Measurements from ENCODE around the gene LFNG. TPM values are rescaled to one million over a fixed set of nuclear protein-coding genes. Genes with fewer than 3 reads are reported as not detected.

Gene LFNG
- total and polyA plus RNA-seq, 12 donors: 2.4 to 11.8 (median 9.0) TPM

DNA sequence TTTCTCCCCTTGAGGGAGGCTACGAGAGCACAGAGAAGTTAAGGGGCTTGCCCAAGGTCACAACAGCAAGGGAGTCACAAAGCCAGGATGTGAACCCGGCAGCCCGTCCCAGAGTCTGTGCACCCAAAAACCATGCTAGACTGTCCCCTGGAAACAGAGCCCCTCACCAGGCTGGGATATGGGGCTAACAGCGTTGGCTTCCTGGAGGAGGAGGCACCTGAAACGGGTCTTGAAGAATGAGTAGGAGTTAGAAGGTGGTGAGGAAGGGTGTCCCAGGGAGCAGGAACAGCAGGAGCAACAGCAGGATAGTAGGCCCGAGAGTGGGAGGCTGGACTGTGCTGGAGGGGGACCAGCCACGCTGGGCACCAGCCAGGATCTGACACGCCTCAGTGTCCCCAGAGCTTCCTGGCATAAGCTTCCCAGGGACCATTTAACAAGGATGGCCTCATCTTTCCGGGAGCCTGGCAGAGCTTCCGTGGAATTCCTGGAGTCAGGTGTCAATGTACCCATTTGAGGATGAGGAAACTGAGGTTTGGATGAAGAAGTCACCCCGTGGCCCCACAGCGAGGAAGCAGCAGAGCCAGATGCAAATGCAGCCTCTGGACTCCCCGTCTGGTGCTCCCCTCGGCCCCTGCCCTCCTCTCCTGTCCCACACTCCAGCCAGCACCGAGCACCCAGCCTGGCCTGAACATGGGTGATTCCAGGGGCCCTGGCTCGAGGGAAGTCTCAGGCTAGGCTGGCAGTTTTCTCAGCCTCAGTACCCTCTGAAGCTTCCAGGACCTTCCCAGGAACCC lies 40.1 kb upstream of the LFNG start:
- Histone ChIP-seq H3K4me3 (peak overlapping the region in 2 of 10 donors; percentile 11 to 19), H3K9me3 (peaks cover 0 to 10% (median 6%) of the 10 kb centered on the region in 11 donors), H3K27me3 (peaks cover 0 to 21% (median 8%) of the 10 kb centered on the region in 7 donors), H3K36me3 (no peaks in the 10 kb centered on the region), H3K4me1 (peaks cover 14 to 51% (median 29%) of the 10 kb centered on the region in 9 donors), H3K27ac (peak overlapping the region in 1 of 10 donors; percentile 8)
- intact Hi-C loops (cut with DNase I): loop anchor here in 9 of 10 donors (5.0 to 10.0 kb wide), 9 partner anchors 38 to 895 kb away; partner anchors contain the start of genes BRAT1 (in 5 of the 9), IQCE (in 5 of the 9), AMZ1 (in 2 of the 9) and LFNG (in 2 of the 9)
- WGBS, 2 donors: 61 to 67% methylated on average over 16 of the region's 16 CpGs
- ATAC-seq: no peak
- DNase-seq: peak in 1 of 2 donors; percentile 4
- TF ChIP-seq CTCF (IDR thresholded peaks at IDR 0.05): no peak

DNA sequence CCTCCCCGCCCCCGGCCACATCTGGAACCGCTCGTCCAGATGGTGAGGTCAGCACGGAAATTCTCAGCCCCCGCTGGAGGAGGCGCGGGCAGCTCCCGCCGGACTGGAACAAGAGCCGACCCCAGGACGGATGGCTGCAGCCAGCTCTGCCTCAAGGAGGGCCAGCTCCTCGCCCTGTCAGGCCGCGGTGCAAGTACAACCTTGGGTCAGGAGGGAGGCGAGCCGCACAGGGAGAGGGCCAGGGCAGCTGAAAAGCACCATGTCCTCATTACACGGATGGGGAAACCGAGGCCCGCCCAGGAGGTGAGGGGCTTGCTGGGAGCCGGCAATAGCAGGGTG lies 39.5 kb upstream of the LFNG start:
- Histone ChIP-seq H3K4me1 (peaks cover 14 to 52% (median 29%) of the 10 kb centered on the region in 9 donors), H3K9me3 (peaks cover 0 to 10% (median 6%) of the 10 kb centered on the region in 11 donors), H3K4me3 (no peak overlapping the region), H3K27me3 (peaks cover 0 to 21% (median 8%) of the 10 kb centered on the region in 7 donors), H3K36me3 (no peaks in the 10 kb centered on the region), H3K27ac (peak overlapping the region in 1 of 10 donors; percentile 8)
- 33 to 34% methylated on average over 21 of the region's 21 CpGs for WGBS, 2 donors
- ATAC-seq (peak in 2 of 8 donors; percentile 14 to 25), DNase-seq (peak in 1 of 2 donors; percentile 42)
- no peak for TF ChIP-seq CTCF (IDR thresholded peaks at IDR 0.05)
- intact Hi-C loops (cut with DNase I): loop anchor here in 1 of 10 donors (5.0 kb wide), 1 partner anchor 37 kb away; the partner anchor contains the start of gene LFNG

DNA sequence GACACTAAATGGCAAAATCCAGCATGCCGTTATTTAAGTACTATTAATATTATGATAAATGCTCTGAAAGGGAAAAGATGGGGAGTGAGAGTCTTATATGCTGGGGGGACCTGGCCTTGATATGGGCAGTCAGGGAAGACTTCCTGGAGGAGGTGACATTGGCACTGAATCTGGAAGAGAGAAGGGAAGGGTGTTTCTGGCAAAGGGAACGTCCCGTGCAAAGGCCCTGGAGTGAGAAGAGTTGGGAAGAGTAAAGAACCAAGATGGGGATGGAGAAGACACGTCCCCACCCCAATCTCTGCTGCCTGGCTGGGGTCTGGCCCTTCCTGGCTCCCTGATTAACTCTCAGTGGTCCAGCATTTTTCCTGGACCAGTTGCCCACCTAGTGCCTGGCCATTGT lies 38.4 kb upstream of the LFNG start:
- intact Hi-C loops (cut with DNase I): loop anchor here in 1 of 10 donors (5.0 kb wide), 1 partner anchor 36 kb away; the partner anchor contains the start of gene LFNG
- TF ChIP-seq CTCF (IDR thresholded peaks at IDR 0.05): no peak
- WGBS, 2 donors: 85 to 86% methylated on average over 4 of the region's 4 CpGs
- no peak for ATAC-seq
- H3K4me1 ChIP-seq: peaks cover 14 to 52% (median 29%) of the 10 kb centered on the region in 9 donors
- no peak for DNase-seq
- no peak overlapping the region for H3K4me3 ChIP-seq
- peaks cover 0 to 21% (median 8%) of the 10 kb centered on the region in 7 donors for H3K27me3 ChIP-seq
- H3K9me3 ChIP-seq: peaks cover 0 to 10% (median 6%) of the 10 kb centered on the region in 11 donors
- no peak overlapping the region for H3K27ac ChIP-seq
- no peaks in the 10 kb centered on the region for H3K36me3 ChIP-seq

- Histone ChIP-seq H3K9me3 (peaks cover 0 to 10% (median 6%) of the 10 kb centered on the region in 11 donors), H3K4me1 (peaks cover 15 to 54% (median 30%) of the 10 kb centered on the region in 9 donors), H3K27ac (no peak overlapping the region), H3K36me3 (no peaks in the 10 kb centered on the region), H3K4me3 (no peak overlapping the region), H3K27me3 (peaks cover 0 to 10% (median 5%) of the 10 kb centered on the region in 7 donors)
- 76 to 77% methylated on average over 10 of the region's 10 CpGs for WGBS, 2 donors
- DNase-seq (no peak), ATAC-seq (no peak)
- intact Hi-C loops (cut with DNase I): loop anchor here in 1 of 10 donors (5.0 kb wide), 1 partner anchor 34 kb away; the partner anchor contains the start of gene LFNG
- peak in 1 of 9 donors; percentile 13 for TF ChIP-seq CTCF (IDR thresholded peaks at IDR 0.05)
Measured at GRCh38 chr7:2482725-2483451, 36.7 kb upstream of the LFNG start.

All from heart right ventricle (tissue), 16 donors.